ENCODE data around the gene PLD2.

The PLD2 gene

DNA sequence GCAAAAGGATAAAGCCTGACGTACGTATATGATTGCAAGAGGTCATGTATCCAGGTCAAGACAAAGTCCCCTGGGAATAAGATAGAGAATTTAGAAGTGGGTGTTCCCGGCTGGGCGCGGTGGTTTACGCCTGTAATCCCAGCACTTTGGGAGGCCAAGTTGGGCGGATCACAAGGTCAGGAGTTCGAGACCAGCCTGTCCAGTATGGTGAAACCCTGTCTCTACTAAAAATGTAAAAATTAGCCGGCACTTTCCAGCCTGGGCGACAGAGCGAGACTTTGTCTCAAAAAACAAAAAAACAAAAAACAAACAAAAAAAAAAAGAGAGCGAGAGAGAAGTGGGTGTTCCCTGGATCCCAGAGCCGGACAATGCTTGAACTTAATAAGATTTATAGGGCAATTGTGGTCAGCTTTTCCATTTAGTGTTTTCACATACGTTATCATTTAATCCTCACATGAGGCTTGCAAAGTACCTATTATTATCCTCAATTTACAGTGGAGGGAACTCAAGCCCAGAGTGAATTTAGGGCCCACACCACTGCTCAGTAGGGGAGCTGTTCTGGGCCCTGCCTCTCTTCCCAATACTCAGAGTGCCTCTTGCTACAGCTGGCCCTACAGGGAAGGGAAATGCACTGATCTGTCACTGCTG lies 18.7 kb upstream of the PLD2 start:
- Histone ChIP-seq H2AK5ac (ENCODE audit: low read length) (no peak overlapping the region), H3K4me3 (ENCODE audit: low read length) (no peak overlapping the region), H3K27me3 (ENCODE audit: insufficient read depth, low read length, poor library complexity) (peaks cover 2% of the 10 kb centered on the region), H3K4me2 (ENCODE audit: low read length) (peak overlapping the region; percentile 84), H3K56ac (ENCODE audit: low read length) (peak overlapping the region; percentile 95), H3K36me3 (ENCODE audit: control insufficient read depth, insufficient read depth, low read length) (no peaks in the 10 kb centered on the region), H3K4me1 (ENCODE audit: control insufficient read depth, low read depth, low read length) (peaks cover 2% of the 10 kb centered on the region), H3K79me2 (ENCODE audit: control insufficient read depth, insufficient read depth, low read length) (no peaks in the 10 kb centered on the region), H2BK120ac (ENCODE audit: low read depth, low read length) (no peak overlapping the region), H4K5ac (ENCODE audit: low read length) (no peak overlapping the region), H2BK5ac (ENCODE audit: low read length) (no peak overlapping the region), H3K18ac (ENCODE audit: low read length) (no peak overlapping the region), H2BK15ac (replicated peaks; ENCODE audit: low read depth) (no peak overlapping the region), H3K27ac (ENCODE audit: low read depth, low read length) (no peak overlapping the region), H3K79me1 (ENCODE audit: low read length) (no peaks in the 10 kb centered on the region), H3K9ac (ENCODE audit: low read length) (peak overlapping the region; percentile 90), H3K23ac (ENCODE audit: low read length) (no peak overlapping the region), H3K4ac (ENCODE audit: low read depth, low read length) (no peak overlapping the region), H4K8ac (ENCODE audit: low read depth, low read length) (no peak overlapping the region)
- no CpG with 5 or more reads among the region's 14 CpGs for WGBS (ENCODE audit: extremely low coverage, insufficient coverage, low lambda C conversion rate)
- no peak for DNase-seq

DNA sequence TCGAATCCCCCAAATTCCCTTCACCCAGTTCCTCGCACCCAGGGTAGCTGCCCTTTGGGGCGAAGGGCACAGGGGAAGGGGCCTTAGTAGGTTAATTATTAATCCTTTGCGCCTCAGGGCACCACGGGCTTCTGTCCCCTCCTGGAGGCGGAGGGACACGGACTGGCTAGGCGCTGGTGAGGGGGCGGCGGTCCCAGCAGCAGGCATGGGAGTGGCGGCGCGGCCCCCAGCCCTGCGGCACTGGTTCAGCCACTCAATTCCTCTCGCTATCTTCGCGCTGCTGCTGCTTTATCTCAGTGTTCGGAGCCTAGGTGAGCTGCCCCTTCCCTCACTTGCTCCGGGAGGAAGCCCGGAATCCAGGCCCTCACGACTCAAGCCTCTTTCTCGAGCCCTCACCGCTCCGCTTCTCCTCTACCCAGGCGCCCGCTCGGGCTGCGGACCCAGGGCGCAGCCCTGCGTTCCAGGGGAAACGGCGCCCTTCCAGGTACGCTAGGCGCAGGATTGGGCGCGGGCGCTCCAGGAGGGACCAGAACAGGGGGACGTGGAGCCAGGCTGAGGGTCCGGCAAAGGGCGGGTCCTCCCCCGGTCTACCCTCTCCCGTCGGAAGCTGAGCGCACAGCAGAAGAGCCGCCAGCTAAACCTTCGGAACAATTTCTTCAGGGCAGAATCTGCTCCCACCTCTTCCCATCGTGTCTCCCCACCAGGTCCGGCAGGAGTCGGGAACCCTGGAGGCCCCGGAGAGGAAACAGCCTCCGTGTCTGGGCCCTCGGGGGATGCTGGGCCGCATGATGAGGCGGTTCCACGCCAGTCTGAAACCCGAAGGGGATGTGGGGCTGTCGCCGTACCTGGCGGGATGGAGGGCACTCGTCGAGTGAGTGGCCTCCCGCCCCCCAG lies 17.9 kb upstream of the PLD2 start, which contains the start of gene GLTPD2:
GLTPD2 (plus strand) TSS at position 158 of the 894 bp plus-strand sequence; CDS start at position 206, 48 bp downstream.
- peak; percentile 61 for DNase-seq
- peak within 1 kb of the TSS; percentile 17 for H3K27ac ChIP-seq (ENCODE audit: low read depth, low read length)

DNA sequence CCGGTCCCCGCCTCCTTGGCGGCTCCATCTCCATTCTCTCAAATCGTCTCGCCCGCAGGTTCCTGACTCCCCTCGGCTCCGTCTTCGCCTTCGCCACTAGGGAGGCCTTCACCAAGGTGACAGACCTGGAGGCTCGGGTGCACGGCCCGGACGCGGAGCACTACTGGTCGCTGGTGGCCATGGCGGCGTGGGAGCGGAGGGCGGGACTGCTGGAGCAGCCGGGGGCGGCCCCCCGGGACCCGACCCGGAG lies 17.3 kb upstream of the PLD2 start:
- H3K18ac ChIP-seq (ENCODE audit: low read length): peak overlapping the region; percentile 61
- H3K4me2 ChIP-seq (ENCODE audit: low read length): peak overlapping the region; percentile 84
- H4K8ac ChIP-seq (ENCODE audit: low read depth, low read length): no peak overlapping the region
- peak overlapping the region; percentile 17 for H3K27ac ChIP-seq (ENCODE audit: low read depth, low read length)
- H3K79me2 ChIP-seq (ENCODE audit: control insufficient read depth, insufficient read depth, low read length): no peaks in the 10 kb centered on the region
- no peak overlapping the region for H3K23ac ChIP-seq (ENCODE audit: low read length)
- no peak for DNase-seq
- no peak overlapping the region for H2BK120ac ChIP-seq (ENCODE audit: low read depth, low read length)
- peaks cover 2% of the 10 kb centered on the region for H3K27me3 ChIP-seq (ENCODE audit: insufficient read depth, low read length, poor library complexity)
- no peak overlapping the region for H3K4ac ChIP-seq (ENCODE audit: low read depth, low read length)
- H3K56ac ChIP-seq (ENCODE audit: low read length): peak overlapping the region; percentile 95
- no peak overlapping the region for H2BK15ac ChIP-seq (replicated peaks; ENCODE audit: low read depth)
- H2BK5ac ChIP-seq (ENCODE audit: low read length): no peak overlapping the region
- no peaks in the 10 kb centered on the region for H3K79me1 ChIP-seq (ENCODE audit: low read length)
- H2AK5ac ChIP-seq (ENCODE audit: low read length): no peak overlapping the region
- no peak overlapping the region for H4K5ac ChIP-seq (ENCODE audit: low read length)
- peak overlapping the region; percentile 46 for H3K4me3 ChIP-seq (ENCODE audit: low read length)
- H3K4me1 ChIP-seq (ENCODE audit: control insufficient read depth, low read depth, low read length): peaks cover 2% of the 10 kb centered on the region
- no peaks in the 10 kb centered on the region for H3K36me3 ChIP-seq (ENCODE audit: control insufficient read depth, insufficient read depth, low read length)
- no CpG with 5 or more reads among the region's 25 CpGs for WGBS (ENCODE audit: extremely low coverage, insufficient coverage, low lambda C conversion rate)
- H3K9ac ChIP-seq (ENCODE audit: low read length): peak overlapping the region; percentile 90

More for the DNA sequence above, 17.9 kb upstream of the PLD2 start, which contains the start of gene GLTPD2:
- WGBS (ENCODE audit: extremely low coverage, insufficient coverage, low lambda C conversion rate): no CpG with 5 or more reads among the region's 62 CpGs
- peaks cover 2% of the 10 kb centered on the region for H3K4me1 ChIP-seq (ENCODE audit: control insufficient read depth, low read depth, low read length)
- no peaks in the 10 kb centered on the region for H3K79me2 ChIP-seq (ENCODE audit: control insufficient read depth, insufficient read depth, low read length)
- H3K27me3 ChIP-seq (ENCODE audit: insufficient read depth, low read length, poor library complexity): peaks cover 2% of the 10 kb centered on the region
- H3K9ac ChIP-seq (ENCODE audit: low read length): peak within 1 kb of the TSS; percentile 90
- H2AK5ac ChIP-seq (ENCODE audit: low read length): no peak within 1 kb of the TSS
- peak within 1 kb of the TSS; percentile 95 for H3K56ac ChIP-seq (ENCODE audit: low read length)
- no peaks in the 10 kb centered on the region for H3K36me3 ChIP-seq (ENCODE audit: control insufficient read depth, insufficient read depth, low read length)
- no peak within 1 kb of the TSS for H4K8ac ChIP-seq (ENCODE audit: low read depth, low read length)
- H3K18ac ChIP-seq (ENCODE audit: low read length): peak within 1 kb of the TSS; percentile 61
- peak within 1 kb of the TSS; percentile 46 for H3K4me3 ChIP-seq (ENCODE audit: low read length)
- no peak within 1 kb of the TSS for H3K4ac ChIP-seq (ENCODE audit: low read depth, low read length)
- H3K23ac ChIP-seq (ENCODE audit: low read length): no peak within 1 kb of the TSS
- no peak within 1 kb of the TSS for H2BK5ac ChIP-seq (ENCODE audit: low read length)
- no peak within 1 kb of the TSS for H4K5ac ChIP-seq (ENCODE audit: low read length)
- no peak within 1 kb of the TSS for H2BK15ac ChIP-seq (replicated peaks; ENCODE audit: low read depth)
- no peaks in the 10 kb centered on the region for H3K79me1 ChIP-seq (ENCODE audit: low read length)
- peak within 1 kb of the TSS; percentile 84 for H3K4me2 ChIP-seq (ENCODE audit: low read length)
- no peak within 1 kb of the TSS for H2BK120ac ChIP-seq (ENCODE audit: low read depth, low read length)

DNA sequence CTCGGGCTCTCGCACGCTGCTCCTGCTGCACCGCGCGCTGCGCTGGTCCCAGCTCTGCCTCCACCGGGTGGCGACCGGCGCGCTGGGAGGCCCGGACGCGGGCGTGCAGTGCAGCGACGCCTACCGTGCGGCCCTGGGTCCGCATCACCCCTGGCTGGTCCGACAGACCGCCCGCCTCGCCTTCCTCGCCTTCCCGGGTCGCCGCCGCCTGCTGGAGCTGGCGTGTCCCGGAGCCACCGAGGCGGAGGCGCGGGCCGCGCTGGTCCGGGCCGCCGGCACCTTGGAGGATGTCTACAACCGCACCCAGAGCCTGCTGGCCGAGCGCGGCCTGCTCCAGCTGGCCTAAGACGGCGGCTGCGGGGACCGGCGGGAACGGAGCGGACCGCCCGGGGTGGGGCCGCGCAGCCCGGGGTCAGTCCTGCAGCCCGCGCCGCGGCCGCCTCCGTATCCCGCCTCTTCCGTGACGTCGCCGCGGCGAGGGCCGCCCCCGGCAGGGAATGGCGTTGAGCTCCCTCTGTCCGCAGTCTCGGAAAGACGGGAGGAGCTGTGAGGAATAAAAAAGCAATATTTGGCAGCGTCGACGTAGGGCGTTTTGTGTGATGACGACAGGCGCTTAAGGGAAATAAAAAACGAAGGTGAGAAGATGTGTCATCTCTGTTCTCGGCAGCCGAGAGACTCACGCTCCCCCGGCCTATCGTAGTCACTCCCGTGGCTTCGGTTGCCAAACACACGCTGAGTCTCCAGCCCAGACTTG lies 16.8 kb upstream of the PLD2 start:
- no peaks in the 10 kb centered on the region for H3K79me2 ChIP-seq (ENCODE audit: control insufficient read depth, insufficient read depth, low read length)
- WGBS (ENCODE audit: extremely low coverage, insufficient coverage, low lambda C conversion rate): no CpG with 5 or more reads among the region's 91 CpGs

DNA sequence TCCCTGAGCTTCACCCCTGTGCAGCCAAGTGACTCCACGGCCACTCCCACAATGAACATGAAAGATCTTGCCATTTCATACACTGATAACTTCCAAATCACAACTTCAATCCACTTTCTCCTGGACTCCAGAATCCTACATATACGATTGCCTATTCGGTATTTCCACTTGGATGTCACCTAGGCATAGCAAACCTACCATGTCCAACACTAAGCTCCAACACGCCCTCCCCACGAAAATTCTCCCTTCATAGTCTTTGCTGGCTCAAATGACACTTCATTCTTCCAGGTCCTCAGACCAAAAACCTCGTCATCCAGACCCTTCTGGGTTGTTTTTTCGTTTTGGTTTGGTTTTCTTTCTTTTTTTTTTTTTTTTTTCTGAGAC lies 16.3 kb upstream of the PLD2 start:
- H2AK5ac ChIP-seq (ENCODE audit: low read length): no peak overlapping the region
- H3K79me1 ChIP-seq (ENCODE audit: low read length): no peaks in the 10 kb centered on the region
- peak overlapping the region; percentile 95 for H3K56ac ChIP-seq (ENCODE audit: low read length)
- no peak overlapping the region for H3K4ac ChIP-seq (ENCODE audit: low read depth, low read length)
- H4K8ac ChIP-seq (ENCODE audit: low read depth, low read length): no peak overlapping the region
- DNase-seq: no peak
- H3K79me2 ChIP-seq (ENCODE audit: control insufficient read depth, insufficient read depth, low read length): no peaks in the 10 kb centered on the region
- H4K5ac ChIP-seq (ENCODE audit: low read length): no peak overlapping the region
- H3K36me3 ChIP-seq (ENCODE audit: control insufficient read depth, insufficient read depth, low read length): no peaks in the 10 kb centered on the region
- no peak overlapping the region for H3K27ac ChIP-seq (ENCODE audit: low read depth, low read length)
- H3K4me1 ChIP-seq (ENCODE audit: control insufficient read depth, low read depth, low read length): peaks cover 2% of the 10 kb centered on the region
- peak overlapping the region; percentile 90 for H3K9ac ChIP-seq (ENCODE audit: low read length)
- H2BK5ac ChIP-seq (ENCODE audit: low read length): no peak overlapping the region
- no peak overlapping the region for H3K4me3 ChIP-seq (ENCODE audit: low read length)
- H3K23ac ChIP-seq (ENCODE audit: low read length): peak overlapping the region; percentile 66
- no peak overlapping the region for H2BK15ac ChIP-seq (replicated peaks; ENCODE audit: low read depth)
- H2BK120ac ChIP-seq (ENCODE audit: low read depth, low read length): no peak overlapping the region
- H3K4me2 ChIP-seq (ENCODE audit: low read length): peak overlapping the region; percentile 84
- no CpG with 5 or more reads among the region's 7 CpGs for WGBS (ENCODE audit: extremely low coverage, insufficient coverage, low lambda C conversion rate)
- peaks cover 2% of the 10 kb centered on the region for H3K27me3 ChIP-seq (ENCODE audit: insufficient read depth, low read length, poor library complexity)
- H3K18ac ChIP-seq (ENCODE audit: low read length): no peak overlapping the region

More for the DNA sequence above, 16.8 kb upstream of the PLD2 start:
- no peak overlapping the region for H4K8ac ChIP-seq (ENCODE audit: low read depth, low read length)
- H2BK15ac ChIP-seq (replicated peaks; ENCODE audit: low read depth): no peak overlapping the region
- peak overlapping the region; percentile 90 for H3K9ac ChIP-seq (ENCODE audit: low read length)
- H3K27ac ChIP-seq (ENCODE audit: low read depth, low read length): peak overlapping the region; percentile 17
- no peak overlapping the region for H3K4ac ChIP-seq (ENCODE audit: low read depth, low read length)
- no peak overlapping the region for H4K5ac ChIP-seq (ENCODE audit: low read length)
- peak overlapping the region; percentile 84 for H3K4me2 ChIP-seq (ENCODE audit: low read length)
- H3K36me3 ChIP-seq (ENCODE audit: control insufficient read depth, insufficient read depth, low read length): no peaks in the 10 kb centered on the region
- no peak overlapping the region for H2AK5ac ChIP-seq (ENCODE audit: low read length)
- H3K18ac ChIP-seq (ENCODE audit: low read length): peak overlapping the region; percentile 61
- peaks cover 2% of the 10 kb centered on the region for H3K27me3 ChIP-seq (ENCODE audit: insufficient read depth, low read length, poor library complexity)
- peaks cover 2% of the 10 kb centered on the region for H3K4me1 ChIP-seq (ENCODE audit: control insufficient read depth, low read depth, low read length)
- peak overlapping the region; percentile 66 for H3K23ac ChIP-seq (ENCODE audit: low read length)
- H2BK5ac ChIP-seq (ENCODE audit: low read length): no peak overlapping the region
- H3K79me1 ChIP-seq (ENCODE audit: low read length): no peaks in the 10 kb centered on the region
- H2BK120ac ChIP-seq (ENCODE audit: low read depth, low read length): no peak overlapping the region
- H3K4me3 ChIP-seq (ENCODE audit: low read length): peak overlapping the region; percentile 46
- peak; percentile 78 for DNase-seq
- H3K56ac ChIP-seq (ENCODE audit: low read length): peak overlapping the region; percentile 95

Data from mesendoderm (in vitro differentiated cells).